Measurements from ENCODE around the gene PDZRN3. TPM values are rescaled to one million over a fixed set of nuclear protein-coding genes. Genes with fewer than 3 reads are reported as not detected.

PDZRN3 gene
- total RNA-seq, 1 donor from 2014 or later: 75.9 TPM

DNA sequence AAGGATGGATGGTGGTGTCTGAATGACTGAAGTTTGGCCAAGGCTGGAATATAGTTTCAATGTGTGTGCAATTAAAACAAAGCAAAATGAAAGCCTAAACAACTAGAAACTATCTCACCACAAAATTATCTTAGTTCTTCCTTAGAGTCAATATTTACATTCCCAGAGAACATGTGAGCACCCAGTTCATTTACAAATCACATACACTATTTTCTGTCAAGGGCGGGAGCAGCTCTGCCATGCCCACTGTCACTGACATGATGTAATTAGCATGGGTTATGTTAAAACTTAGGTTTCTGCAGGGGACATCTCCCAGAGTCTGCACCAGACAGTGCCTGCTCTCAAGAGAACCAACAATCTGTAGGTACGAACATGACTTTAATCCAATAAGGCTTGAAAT, 65.0 kb downstream of the PDZRN3 start:
- DNase-seq (ENCODE audit: extremely low spot score in 2 of 2): no peak
- Histone ChIP-seq H3K9me3 (no peaks in the 10 kb centered on the region), H3K27me3 (no peaks in the 10 kb centered on the region), H3K4me1 (peaks cover 23% of the 10 kb centered on the region), H3K4me3 (no peak overlapping the region), H3K36me3 (no peaks in the 10 kb centered on the region), H3K27ac (no peak overlapping the region)
- no peak for TF ChIP-seq POLR2A (IDR thresholded peaks at IDR 0.05)
- TF ChIP-seq POLR2AphosphoS5 (IDR thresholded peaks at IDR 0.05; ENCODE audit: insufficient read depth in 1 of 2, low read depth in 1 of 2): no peak
- TF ChIP-seq, protein P1, sequence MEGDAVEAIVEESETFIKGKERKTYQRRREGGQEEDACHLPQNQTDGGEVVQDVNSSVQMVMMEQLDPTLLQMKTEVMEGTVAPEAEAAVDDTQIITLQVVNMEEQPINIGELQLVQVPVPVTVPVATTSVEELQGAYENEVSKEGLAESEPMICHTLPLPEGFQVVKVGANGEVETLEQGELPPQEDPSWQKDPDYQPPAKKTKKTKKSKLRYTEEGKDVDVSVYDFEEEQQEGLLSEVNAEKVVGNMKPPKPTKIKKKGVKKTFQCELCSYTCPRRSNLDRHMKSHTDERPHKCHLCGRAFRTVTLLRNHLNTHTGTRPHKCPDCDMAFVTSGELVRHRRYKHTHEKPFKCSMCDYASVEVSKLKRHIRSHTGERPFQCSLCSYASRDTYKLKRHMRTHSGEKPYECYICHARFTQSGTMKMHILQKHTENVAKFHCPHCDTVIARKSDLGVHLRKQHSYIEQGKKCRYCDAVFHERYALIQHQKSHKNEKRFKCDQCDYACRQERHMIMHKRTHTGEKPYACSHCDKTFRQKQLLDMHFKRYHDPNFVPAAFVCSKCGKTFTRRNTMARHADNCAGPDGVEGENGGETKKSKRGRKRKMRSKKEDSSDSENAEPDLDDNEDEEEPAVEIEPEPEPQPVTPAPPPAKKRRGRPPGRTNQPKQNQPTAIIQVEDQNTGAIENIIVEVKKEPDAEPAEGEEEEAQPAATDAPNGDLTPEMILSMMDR (IDR thresholded peaks at IDR 0.05): no peak
- intact Hi-C loops (cut with DNase I): no loop called here

GRCh38 chr3:73558727-73559075, 66.0 kb downstream of the PDZRN3 start:
- no peak overlapping the region for H3K27ac ChIP-seq
- no peaks in the 10 kb centered on the region for H3K36me3 ChIP-seq
- no peaks in the 10 kb centered on the region for H3K9me3 ChIP-seq
- no peak overlapping the region for H3K4me3 ChIP-seq
- no peak for DNase-seq (ENCODE audit: extremely low spot score in 2 of 2)
- H3K27me3 ChIP-seq: no peaks in the 10 kb centered on the region
- TF ChIP-seq, protein P1 (IDR thresholded peaks at IDR 0.05): no peak
- TF ChIP-seq POLR2AphosphoS5 (IDR thresholded peaks at IDR 0.05; ENCODE audit: insufficient read depth in 1 of 2, low read depth in 1 of 2) (no peak), POLR2A (IDR thresholded peaks at IDR 0.05) (no peak)
- H3K4me1 ChIP-seq: peaks cover 14% of the 10 kb centered on the region
- intact Hi-C loops (cut with DNase I): no loop called here

GRCh38 chr3:73557986-73558726, 66.6 kb downstream of the PDZRN3 start:
- Histone ChIP-seq H3K4me3 (no peak overlapping the region), H3K9me3 (no peaks in the 10 kb centered on the region), H3K4me1 (peaks cover 12% of the 10 kb centered on the region), H3K27me3 (no peaks in the 10 kb centered on the region), H3K27ac (no peak overlapping the region), H3K36me3 (no peaks in the 10 kb centered on the region)
- intact Hi-C loops (cut with DNase I): no loop called here
- DNase-seq (ENCODE audit: extremely low spot score in 2 of 2): no peak
- TF ChIP-seq POLR2AphosphoS5 (IDR thresholded peaks at IDR 0.05; ENCODE audit: insufficient read depth in 1 of 2, low read depth in 1 of 2): no peak

DNA sequence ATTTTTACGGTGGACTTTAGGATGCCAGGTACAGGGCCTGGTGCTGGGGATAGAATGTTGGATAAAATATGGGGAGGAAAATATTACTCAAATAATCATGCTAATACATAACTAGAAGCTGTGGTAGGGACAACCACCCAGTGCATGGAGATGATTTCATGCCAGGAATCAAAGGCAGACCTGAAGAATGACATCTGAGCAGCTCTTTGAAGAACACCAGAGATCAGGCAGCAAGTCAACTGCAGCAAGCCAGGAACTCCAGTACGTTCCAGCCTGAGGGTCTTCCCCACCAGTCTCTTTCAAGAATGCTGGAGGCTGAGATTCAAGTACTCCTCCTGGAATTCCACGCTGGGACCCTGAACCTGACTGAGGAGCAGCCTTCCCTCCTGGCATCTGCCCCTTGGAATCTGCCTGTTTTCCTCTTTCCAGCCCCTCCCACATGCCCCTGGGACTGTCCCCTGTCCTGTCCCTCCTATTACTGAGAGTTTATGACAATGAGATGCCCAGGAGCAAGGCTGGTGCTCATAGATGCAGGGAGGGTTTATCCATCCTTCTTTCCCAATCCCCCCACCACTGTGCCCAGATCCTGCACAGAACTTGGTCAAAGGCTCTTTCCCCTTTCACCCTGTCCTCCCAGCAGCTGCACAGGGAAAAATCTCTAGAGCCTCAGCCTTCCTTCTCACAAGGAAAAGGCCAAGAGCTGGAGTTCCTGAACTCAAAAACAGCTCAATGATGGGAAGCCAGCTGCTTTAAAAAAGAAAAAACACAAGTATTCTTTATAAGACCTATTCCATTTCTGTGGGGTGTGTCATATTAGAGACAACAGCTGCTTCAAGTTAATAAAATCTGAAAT, 68.0 kb downstream of the PDZRN3 start:
- H3K9me3 ChIP-seq: no peaks in the 10 kb centered on the region
- peak overlapping the region; percentile 72 for H3K27ac ChIP-seq
- no peak overlapping the region for H3K4me3 ChIP-seq
- no peak for TF ChIP-seq POLR2A (IDR thresholded peaks at IDR 0.05)
- TF ChIP-seq, protein P1 (IDR thresholded peaks at IDR 0.05): no peak
- DNase-seq (ENCODE audit: extremely low spot score in 2 of 2): no peak
- peaks cover 17% of the 10 kb centered on the region for H3K4me1 ChIP-seq
- H3K36me3 ChIP-seq: no peaks in the 10 kb centered on the region
- H3K27me3 ChIP-seq: no peaks in the 10 kb centered on the region
- intact Hi-C loops (cut with DNase I): no loop called here

DNA sequence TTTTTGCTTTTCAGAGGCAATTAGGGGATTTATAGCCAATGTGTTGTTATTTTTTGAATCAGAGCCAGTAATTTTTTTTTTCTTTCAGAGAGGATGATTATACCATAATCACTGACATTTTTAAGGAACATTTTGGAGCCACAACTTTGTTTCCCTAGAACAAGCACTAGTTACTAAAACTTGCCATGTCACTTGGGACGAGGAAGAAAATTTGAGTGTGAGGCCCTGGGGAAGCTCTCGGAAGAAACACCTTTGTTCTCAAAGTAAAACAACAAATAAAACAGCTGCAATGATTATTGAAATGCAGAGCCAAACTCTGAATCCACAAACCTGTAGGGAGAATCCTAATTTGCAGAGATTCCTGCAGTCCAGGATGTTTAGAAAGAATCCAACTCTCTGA, 69.7 kb downstream of the PDZRN3 start:
- H3K27ac ChIP-seq: no peak overlapping the region
- no peaks in the 10 kb centered on the region for H3K36me3 ChIP-seq
- TF ChIP-seq, protein P1 (IDR thresholded peaks at IDR 0.05): no peak
- no peak for TF ChIP-seq POLR2AphosphoS5 (IDR thresholded peaks at IDR 0.05; ENCODE audit: insufficient read depth in 1 of 2, low read depth in 1 of 2)
- TF ChIP-seq POLR2A (IDR thresholded peaks at IDR 0.05): no peak
- intact Hi-C loops (cut with DNase I): no loop called here
- no peaks in the 10 kb centered on the region for H3K27me3 ChIP-seq
- DNase-seq (ENCODE audit: extremely low spot score in 2 of 2): no peak
- H3K4me3 ChIP-seq: no peak overlapping the region
- H3K9me3 ChIP-seq: no peaks in the 10 kb centered on the region
- H3K4me1 ChIP-seq: peaks cover 14% of the 10 kb centered on the region
